Left renal cortex interstitium (tissue), 4 donors: Measurements from ENCODE around the gene ADGRL3. TPM values are rescaled to one million over a fixed set of nuclear protein-coding genes. Genes with fewer than 3 reads are reported as not detected.
"Not testable (repeated sequence)": the region's sequence is repeated elsewhere in the genome, so short reads cannot be mapped to it uniquely, and the experiment has no call there.

ENCODE experiments used
- DNase-seq, 4 donors: peaks; one replicate each; pipeline ENCODE4 v3.0.0-alpha.2; 2013; ENCODE audit warnings: low read depth in 4 of 4, low spot score in 2 of 4, missing footprints in 1 of 4
- polyA plus RNA-seq, 4 donors: library from polyadenylated mRNA; unstranded; fragments of 120-200 nt; gene quantifications; one replicate each; pipeline ENCODE4 v1.2.1, GENCODE V29; 2013; ENCODE audit not compliant: insufficient read length in 4 of 4

ADGRL3 gene
- polyA plus RNA-seq, 4 donors: 23.7 to 27.9 (median 24.9) TPM

DNA sequence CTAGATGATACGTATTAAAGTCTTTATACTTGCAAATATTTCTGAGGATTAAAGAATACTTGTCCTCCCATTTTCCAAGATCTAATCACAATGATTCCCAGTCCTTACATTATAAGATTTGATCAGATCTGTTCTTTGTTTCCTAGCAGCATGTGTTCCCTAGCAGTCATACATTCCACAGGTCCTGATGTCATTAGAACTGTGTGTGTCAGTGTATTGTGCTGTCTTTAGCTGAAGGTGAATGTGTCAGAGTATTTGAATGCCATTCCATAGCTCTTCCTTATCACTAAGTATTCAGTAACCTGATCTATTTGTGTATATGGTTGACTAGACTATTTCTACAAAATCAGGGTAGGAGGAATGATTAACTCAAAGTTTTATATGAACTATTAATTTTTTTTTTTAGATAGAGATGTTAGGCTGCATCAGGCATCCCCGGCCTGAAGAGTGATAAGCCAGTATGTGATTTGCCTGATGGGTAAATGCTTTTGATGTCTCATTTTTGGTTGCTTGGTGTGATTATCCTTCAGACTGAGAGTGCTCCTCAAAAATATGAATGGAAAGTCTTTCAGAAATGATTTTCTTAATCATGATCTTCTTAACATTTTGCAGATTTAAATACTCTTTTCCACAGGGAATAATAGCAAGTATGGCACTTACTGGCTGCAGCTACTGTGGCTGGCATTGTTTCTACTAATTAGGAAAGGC lies 4.4 kb downstream of the ADGRL3 start:
- DNase-seq: no peak

DNA sequence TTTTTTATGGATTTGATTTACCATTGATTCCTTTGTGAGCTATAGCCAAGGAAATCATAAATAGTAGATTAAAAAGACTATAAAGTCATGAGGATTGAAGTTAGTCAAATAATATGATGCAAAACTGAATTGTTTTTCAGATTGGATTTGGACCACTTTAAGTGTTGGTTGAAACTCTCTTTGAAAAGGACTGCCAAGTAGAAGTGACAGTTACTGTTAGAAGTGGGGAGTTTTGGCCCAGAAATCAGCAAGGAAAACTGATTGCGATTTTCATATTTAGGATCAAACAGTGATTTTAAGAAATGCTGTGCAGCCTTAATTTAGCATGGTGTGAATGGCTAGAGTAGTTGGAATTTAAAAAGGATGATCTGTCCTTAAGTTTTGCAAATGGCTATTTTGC lies 4.9 kb downstream of the ADGRL3 start:
- DNase-seq: no peak

DNA sequence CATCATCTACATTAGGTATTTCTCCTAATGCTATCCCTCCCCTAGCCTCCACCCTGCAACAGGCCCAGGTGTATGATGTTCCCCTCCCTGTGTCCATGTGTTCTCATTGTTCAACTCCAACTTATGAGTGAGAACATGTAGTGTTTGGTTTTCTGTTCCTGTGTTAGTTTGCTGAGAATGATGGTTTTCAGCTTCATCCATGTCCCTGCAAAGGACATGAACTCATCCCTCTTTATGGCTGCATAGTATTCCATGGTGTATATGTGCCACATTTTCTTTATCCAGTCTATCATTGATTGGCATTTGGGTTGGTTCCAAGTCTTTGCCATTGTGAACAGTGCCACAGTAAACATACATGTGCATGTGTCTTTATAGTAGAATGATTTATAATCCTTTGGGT lies 7.0 kb downstream of the ADGRL3 start:
- DNase-seq: not testable (repeated sequence)

DNA sequence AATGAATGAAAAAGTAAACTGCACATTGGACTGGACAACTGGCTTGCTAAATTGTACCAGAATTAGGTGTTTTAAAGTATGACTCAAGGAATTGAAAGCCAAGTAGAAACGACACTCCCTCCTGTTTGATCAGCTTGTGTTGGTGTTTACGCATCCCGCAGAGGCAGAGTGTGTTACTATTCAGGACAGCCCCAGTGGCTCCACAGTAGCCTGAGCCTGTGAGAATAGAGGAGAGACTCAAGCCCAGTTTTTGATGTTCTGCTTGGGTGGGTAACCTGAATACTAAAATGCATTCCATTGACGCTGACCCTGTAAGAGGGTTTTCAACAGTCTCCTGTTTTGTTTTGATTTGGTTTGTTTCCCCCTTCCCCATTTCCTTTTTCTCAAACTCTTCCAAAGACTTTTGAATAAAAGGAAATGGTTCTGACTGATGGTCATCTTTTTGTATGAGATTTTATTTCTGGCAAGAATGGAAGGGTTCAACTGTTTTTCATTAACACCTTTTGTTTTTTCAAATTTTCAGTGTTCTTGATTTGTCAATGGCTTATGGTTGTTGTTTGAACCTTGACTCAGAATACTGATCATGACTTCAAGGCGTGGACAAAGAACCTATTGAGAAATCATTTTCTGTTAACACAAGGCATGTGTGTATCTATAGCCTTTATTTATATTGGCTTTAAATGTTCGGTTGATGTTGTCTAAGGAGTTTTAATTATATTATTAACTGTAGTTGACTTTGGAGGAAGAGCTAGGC lies 10.2 kb downstream of the ADGRL3 start:
- no peak for DNase-seq

DNA sequence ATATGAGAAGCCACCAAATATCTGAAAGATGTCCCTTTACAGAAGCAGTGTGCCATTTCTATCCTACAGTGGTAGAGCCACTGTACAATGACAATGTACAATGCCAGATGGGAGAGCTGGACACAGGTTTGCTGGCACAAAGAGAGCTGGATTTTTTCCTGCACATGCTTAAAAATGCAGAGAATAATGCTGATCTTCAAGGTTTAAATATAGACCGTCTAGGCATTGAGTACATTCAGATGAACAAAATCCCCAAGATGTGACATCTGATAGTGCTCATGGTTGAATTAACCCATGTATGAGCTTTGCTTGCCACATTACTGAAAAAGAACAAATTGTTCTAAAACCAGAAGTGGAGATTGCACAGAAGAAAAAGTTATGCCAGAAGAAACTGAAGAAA lies 11.7 kb downstream of the ADGRL3 start:
- DNase-seq: no peak

DNA sequence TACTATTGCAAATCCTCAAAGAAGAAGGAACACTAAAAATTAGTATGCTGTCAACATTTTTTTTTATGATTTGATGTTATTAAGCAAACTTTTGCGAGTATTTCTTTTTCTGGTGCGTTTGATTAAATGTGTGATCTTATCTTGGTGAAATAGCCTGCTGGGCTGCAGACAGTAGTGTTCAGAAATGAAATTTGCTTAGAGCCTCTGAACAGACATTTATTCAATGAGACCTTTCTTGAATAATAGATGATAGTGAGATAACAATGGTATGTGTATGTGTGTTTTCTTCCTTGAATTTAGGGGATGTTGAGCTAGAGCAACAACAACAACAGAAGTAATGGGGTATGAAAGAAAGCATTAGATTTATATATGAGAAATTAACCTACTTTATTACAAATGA lies 12.7 kb downstream of the ADGRL3 start:
- no peak for DNase-seq

DNA sequence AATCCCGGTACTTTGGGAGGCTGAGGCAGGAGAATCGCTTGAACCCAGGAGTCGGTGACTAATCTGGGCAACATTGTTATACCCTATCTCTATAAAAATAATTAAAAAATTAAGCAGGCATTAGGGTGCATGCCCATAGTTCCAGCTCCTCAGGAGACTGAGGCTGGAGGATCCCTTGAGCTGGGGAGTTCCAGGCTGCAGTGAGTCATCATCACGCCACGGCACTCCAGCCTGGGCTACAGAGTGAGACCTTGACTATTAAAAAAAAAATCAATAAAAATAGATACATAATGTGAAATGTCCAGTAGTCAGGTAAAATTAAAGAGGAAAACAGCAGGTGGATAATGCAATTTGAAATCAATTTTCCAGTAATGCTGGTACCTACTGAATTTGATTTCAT lies 14.6 kb downstream of the ADGRL3 start:
- DNase-seq: no peak

DNA sequence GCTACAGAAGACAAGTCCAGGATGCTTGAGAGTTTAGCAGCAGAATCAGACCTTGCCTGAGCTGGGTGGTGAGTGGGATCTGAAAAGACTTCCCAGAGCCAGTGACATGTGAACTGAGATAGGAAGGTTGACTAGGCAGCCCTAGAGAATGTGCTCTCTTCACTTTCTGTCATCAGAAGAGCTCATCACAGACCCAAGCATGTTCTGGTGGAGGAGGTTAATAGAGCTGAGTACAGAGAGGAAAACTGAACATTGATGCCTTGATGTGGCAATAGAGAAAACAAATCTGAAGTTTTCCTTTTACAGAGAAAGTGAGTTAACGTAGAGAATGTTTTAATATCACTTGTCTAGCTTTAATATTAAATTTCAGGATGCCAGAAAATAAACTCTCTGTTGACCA lies 17.1 kb downstream of the ADGRL3 start:
- no peak for DNase-seq

DNA sequence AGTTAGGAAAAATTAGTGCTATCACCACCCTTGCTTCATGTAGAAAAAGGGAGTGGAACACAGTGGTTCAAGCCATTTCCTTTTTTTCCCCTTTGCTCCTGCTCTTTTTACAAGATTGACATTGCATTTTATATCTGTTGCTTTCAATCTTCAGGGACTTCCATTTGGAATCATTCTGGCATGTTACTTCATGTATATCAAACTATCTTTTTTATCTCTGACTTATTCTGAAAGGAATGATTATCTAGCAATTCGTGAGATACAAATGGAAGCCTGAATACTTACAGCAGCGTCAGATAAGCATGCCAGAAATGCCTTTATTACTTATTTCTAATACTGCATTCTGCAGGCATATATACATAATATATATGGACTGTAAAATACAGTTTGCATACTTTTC lies 20.4 kb downstream of the ADGRL3 start:
- DNase-seq: no peak

DNA sequence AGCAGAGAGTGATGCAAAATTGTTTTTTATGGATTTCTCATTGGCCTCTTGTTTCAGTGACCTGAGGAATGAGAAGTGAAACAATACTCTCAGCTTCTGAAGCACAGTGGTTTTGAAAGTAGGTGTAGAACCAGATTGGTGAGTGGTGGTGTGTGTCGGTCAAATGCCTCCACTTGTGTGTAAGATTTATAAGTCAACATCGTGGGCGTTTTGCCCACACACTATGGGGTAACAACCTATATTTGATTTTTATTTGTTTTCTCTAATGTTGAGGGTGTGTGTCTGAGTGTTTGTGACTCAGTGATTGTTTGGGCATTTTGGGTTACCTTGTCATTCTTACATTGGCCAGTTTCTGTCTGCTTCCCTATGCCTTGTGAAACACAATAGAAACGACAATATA lies 23.3 kb downstream of the ADGRL3 start:
- DNase-seq: no peak

DNA sequence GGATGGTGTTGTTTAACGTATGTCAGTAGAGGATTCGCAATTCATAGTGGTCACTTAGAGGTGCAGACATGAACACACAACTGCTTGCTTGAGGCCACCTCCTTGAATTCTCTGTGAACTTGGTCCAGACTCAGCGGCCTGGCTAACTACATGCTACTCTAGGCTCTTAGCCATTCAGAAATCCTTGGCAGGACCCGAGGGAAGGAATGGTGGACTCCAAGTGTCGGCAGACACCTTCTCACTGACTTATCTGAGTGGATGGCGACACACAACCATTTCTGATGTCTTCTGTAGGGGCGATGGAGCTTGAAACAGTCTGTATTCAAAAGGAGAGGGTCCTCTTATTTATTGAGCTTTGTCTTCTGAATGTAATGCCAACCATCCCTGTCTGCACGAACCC lies 24.4 kb downstream of the ADGRL3 start:
- no peak for DNase-seq

DNA sequence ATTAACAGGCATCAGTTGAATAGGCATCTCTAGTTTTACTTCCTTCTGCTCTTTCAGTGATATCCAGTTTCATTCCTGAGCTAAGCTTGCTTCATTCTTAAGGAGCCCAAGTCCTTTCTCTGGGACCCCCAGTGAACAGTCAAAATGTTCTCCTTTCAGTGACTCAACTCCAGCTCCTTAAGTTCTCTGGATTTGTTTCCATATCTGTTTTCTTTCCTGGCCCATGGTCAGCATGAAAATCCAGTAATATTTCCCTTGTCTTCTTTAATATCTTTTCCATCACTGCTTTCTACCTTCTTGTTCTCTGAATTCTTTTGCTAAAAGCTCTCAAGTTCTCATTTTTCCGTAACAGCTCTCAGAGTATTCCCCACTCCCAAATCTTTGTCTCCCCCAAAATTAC lies 25.5 kb downstream of the ADGRL3 start:
- DNase-seq: no peak

DNA sequence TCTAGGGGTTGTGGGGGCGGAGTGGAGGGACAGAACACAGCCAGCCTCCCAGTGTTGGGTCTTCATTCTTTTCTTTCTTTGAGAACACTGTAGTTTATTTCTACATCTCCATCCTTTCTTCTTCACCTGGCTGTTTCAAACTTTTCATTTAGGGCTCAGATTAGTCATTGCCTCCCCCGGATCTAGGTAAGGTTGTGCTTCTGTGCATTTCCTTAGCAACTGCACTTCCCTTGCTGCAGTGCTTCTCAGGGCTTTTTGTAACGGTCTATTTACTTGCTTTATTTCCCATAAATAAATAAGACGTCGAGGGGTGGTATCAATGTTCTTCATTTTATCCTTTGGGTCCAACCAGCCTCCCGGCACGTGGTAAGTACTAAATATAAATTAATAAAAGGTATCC lies 31.3 kb downstream of the ADGRL3 start:
- no peak for DNase-seq

DNA sequence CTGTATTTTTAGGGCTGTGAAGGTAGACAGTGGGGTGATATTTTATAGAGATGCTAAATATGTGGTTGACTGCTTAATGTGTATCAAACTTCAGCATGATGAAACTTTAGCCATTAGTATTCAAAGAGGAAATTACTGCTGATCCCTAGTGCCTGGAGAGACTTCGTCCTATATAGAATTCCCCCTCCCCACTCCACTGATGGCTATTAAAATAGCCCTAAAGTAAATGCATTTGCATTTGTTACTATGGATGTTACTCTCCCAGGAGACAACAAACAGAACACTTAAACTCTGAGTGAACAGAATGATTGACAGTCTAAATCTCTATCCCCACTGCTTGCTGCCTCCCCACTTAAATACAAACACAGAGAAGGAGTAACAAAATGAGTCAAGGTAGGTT lies 39.1 kb downstream of the ADGRL3 start:
- no peak for DNase-seq

DNA sequence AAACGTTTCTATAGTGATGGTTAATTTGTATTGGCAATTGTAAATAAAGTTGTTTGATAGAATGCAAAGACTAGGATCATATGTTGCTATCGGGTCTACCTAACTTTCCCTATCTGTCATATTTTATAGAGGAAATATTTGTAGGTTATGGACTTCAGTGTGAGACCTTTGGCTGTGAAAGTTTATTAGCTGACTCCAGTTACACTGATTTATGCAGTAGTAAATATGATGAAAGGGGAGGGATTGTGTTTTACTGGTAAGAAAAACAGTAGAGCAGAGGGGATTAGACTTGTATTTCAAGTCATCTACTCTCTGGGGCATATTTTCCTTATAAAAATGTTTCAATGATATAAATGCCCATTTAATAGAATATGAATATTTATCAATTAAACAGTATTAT lies 43.8 kb downstream of the ADGRL3 start:
- no peak for DNase-seq

DNA sequence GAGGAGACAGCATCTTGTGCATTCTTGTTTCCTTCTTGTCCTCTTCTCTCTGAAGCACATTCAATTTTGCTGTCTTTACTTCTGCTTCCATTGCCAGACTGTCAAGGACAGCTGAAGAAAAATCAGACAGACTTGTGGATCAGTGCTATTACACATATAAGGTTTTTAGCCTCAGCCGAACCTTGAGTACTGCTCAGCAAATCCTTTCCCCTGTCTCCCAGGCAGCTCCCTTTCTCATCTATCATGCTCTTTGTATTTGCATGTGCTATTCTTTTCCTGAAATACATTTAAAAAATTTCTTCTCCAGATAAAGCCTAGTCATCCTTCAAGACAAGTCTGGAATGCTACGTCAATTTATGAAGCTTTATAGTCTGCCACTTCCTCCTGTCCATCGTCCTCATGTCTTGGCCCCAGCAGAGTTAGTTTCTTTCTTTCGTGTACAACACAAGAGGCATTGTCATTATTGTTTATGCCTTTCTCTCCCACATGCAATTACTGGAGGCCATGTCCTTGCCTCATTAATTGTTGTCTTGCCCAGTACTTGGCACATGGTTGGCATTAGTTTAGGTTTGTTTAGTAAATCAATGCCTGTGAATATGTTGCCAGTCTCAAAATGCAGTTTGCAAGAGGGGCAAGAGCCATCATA lies 45.1 kb downstream of the ADGRL3 start:
- peak in 1 of 4 donors; percentile 17 for DNase-seq

DNA sequence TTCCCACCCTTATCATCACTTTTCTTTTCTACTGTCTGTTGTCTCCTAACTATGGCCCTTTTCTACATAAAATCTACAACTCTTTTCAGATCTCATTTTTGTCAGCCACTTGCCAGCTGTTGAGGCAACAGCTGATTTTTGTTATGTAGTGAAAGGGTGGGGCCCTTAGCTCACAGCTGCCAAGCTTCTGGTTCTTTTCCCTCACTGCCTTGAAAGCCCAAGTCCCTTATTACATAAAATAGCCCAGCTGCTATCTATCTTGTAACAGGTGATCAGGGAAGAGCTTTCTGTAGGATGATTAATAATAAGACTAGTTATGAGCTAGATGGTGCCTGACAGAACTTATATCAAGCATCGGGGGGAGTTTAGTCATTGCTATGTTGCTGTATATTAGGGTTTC lies 45.9 kb downstream of the ADGRL3 start:
- DNase-seq: no peak

DNA sequence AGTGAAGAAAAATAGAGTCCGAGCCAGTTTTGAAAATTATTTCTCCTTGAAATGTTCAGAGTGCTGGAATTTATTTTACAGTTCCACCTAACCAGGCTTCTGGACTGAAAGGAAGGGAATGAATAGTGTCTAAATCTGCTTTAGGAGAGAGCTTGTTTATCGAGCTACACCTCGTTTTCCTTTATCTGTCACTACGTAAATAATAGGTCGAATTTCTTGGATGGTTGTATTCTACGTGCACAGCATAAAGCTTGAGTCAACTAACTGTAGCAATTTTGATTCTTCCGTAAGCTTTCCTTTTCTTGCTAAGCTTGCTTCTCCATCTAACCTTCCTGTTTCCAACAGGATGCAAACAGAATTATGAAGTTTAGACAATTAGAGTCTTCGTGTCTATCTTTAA lies 48.6 kb downstream of the ADGRL3 start:
- DNase-seq: no peak

DNA sequence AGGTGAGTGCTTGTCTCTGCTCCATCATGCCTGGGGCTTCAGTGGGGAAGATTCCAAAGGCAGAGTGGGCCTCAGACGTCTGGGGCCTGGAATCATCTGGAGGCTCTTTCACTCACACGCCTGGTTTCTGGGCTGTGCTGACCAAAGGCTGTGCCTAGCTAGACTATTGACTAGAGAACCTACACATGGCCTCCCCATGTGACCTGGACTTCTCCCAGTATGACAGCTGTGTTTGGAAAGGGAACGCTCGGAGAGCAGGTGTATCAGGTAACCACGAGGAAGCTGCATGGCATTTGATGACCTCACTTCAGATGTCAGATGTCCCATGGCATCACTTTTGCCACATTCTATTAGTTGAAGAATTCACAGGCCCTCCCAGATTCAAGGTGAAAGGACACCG lies 51.0 kb downstream of the ADGRL3 start:
- no peak for DNase-seq

DNA sequence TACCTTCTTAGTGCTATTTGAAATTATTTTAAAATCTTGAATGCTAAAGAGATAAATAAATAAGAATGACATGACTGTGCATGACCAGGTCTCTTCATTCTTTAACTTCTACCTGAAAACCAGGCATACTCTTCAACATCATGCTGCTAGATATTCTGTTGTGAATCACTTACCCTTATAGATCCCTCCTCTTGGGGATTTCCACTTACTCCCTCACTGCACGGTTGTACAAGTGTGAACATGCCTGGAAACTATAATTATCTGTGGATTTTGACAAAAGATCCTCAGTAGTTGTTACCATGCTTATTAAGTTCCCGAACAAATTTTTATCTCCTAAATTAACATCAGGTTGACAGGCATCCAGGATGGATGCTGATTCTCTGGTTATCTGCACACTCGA lies 54.3 kb downstream of the ADGRL3 start:
- no peak for DNase-seq

DNA sequence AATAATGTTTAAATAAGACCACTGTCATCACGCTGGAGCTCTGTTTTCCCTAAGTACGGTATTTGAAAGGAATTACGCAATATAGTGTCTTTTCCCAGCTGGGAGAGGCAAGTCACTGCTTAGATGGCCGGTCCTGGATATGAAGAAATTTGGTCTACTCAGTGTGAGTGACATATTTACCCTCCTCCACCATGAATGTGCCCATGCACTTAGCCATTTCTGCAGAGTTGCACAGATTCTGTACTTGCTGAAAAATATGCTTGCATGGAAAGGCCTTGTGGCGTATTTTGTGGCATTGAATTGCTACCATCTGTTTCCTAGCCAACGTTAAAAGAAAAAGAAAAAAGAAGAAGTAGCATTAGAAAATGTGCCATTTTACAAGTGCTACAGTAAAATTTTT lies 73.1 kb downstream of the ADGRL3 start:
- DNase-seq: no peak

DNA sequence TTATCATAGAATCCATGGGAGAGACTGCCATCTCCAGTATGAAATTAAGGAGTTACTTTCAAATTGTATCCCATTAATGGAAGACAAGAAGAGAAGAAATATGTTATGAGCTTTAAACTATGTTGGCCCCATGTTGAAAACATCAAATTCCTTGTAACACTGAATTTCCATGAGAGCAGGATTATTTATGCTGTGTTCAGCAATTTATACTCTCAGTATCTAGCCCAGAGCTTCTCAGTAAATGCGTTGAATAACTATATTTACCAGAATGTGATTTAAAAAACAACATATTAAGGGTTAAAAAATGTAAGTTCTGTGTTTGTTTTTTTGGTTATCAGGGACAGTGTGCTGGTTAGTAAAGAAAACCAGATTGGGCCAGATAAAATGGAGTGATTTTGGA lies 74.2 kb downstream of the ADGRL3 start:
- no peak for DNase-seq
